PFSK-1 (cell line): Measurements from ENCODE around the gene KIAA0232.

Experiments
- FOXP2 ChIP-seq: optimal IDR thresholded peaks from 2 replicates; pipeline ENCODE3; 2011; ENCODE audit warnings: borderline replicate concordance, control low read depth, inconsistent platforms; ENCODE audit not compliant: insufficient read depth; ENCODE audit errors: extremely low read length, extremely low read depth
- POLR2AphosphoS5 ChIP-seq: IDR thresholded peaks from 2 replicates; pipeline ENCODE4 v1.6.1; 2012; ENCODE audit warnings: low read depth, mild to moderate bottlenecking, control low read depth, low read length, moderate library complexity
- REST ChIP-seq, 2 experiments: IDR thresholded peaks; 2 replicates each; pipeline versions ENCODE4 v1.6.1 to v1.8.0; 2011 to 2012; ENCODE audit warnings: low read depth in 2 of 2, low read length in 2 of 2, control low read depth in 1 of 2, inconsistent platforms in 1 of 2, mild to moderate bottlenecking in 1 of 2, moderate library complexity in 1 of 2; ENCODE audit not compliant: insufficient read depth in 1 of 2
- SIN3A ChIP-seq: IDR thresholded peaks from 2 replicates; pipeline ENCODE4 v1.6.1; 2012; ENCODE audit warnings: mild to moderate bottlenecking, low read length, moderate library complexity, borderline replicate concordance; ENCODE audit not compliant: insufficient read depth
- TAF1 ChIP-seq: IDR thresholded peaks from 2 replicates; pipeline ENCODE4 v1.6.1; 2012; ENCODE audit warnings: low read length, control low read depth, borderline replicate concordance; ENCODE audit not compliant: insufficient read depth

KIAA0232 gene

DNA sequence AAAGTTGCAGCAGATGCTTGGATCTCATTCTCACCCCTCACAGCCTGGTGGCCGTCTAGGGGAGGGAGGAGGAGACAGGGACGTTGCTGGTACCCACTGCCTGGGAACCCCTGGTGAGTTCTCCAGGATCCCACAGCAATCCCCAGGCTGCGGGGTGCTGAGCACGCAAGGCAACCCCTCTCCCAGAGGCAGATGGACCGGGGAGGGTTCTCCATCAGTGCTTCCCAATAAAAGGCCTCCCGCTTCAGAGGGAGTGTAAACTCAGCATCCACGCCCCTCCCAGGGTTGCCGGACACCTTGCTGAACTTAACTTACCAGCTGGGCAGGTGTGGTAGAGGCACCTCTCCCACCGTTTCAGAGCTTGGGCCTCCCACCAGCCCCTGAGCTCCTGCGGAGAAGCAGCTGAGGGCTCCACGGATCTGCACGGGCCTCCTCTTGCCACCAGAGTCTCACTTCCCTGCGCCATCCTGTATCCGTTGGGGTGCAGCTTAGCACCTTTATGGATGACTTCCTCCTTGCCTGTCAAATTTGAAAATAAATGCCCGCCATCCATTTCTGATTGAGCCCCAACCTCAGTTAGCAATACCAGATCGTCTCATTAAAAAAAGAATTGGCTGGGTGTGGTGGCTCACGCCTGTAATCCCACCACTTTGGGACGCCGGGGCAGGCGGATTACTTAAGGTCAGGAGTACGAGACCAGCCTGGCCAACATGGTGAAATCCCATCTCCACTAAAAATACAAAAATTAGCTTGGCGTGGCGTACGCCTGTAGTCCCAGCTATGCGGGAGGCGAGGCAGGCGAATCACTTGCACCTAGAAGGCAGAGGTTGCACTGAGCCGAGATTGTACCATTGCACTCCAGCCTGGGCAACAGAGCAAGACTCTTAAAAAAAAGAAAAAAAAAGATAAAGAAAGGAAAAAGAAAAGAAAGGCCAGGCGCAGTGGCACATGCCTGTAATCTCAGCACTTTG lies 112.3 kb downstream of the KIAA0232 start:
- TF ChIP-seq TAF1 = no peak
- no peak for TF ChIP-seq POLR2AphosphoS5
- TF ChIP-seq FOXP2 = no peak
- no peak for TF ChIP-seq SIN3A
- TF ChIP-seq REST (IDR thresholded peaks at IDR 0.05; ENCODE audit: insufficient read depth in 1 of 2, low read depth in 2 of 2, low read length in 2 of 2) = no peak

- TF ChIP-seq TAF1 (no peak), FOXP2 (no peak), REST (IDR thresholded peaks at IDR 0.05; ENCODE audit: insufficient read depth in 1 of 2, low read depth in 2 of 2, low read length in 2 of 2) (no peak), SIN3A (no peak), POLR2AphosphoS5 (no peak)
Measured at GRCh38 chr4:6896035-6896434, 113.5 kb downstream of the KIAA0232 start.

DNA sequence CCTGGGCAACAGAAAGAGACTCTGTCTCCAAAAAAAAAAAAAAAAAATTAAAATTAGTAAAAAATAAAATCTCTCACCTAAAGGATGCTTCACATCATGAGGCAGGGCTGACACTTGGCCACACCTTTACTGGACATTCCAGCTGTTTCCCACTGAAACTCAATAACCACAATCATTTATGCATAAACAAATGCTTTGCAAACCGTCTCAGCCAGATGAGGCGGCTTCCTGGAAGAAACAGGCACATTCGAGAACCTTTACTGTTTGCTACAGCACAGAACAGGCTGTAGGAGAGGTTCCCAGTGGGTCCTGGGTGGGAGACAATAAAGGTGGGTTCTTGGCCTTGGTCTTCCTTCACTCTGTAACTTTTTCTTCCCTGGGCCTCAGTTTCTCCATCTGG lies 116.2 kb downstream of the KIAA0232 start:
- TF ChIP-seq FOXP2 = no peak
- no peak for TF ChIP-seq REST (IDR thresholded peaks at IDR 0.05; ENCODE audit: insufficient read depth in 1 of 2, low read depth in 2 of 2, low read length in 2 of 2)
- no peak for TF ChIP-seq TAF1
- no peak for TF ChIP-seq SIN3A
- TF ChIP-seq POLR2AphosphoS5 = no peak

- no peak for TF ChIP-seq TAF1
- no peak for TF ChIP-seq FOXP2
- no peak for TF ChIP-seq POLR2AphosphoS5
- TF ChIP-seq SIN3A = no peak
- no peak for TF ChIP-seq REST (IDR thresholded peaks at IDR 0.05; ENCODE audit: insufficient read depth in 1 of 2, low read depth in 2 of 2, low read length in 2 of 2)
Measured at GRCh38 chr4:6900181-6900812, 117.8 kb downstream of the KIAA0232 start.
